ENCODE data around the gene ELMOD2. TPM values are rescaled to one million over a fixed set of nuclear protein-coding genes. Genes with fewer than 3 reads are reported as not detected.
A peak's percentile ranks its signal among the peaks of the same experiment; 100 is the strongest.
"Not testable (repeated sequence)": the region's sequence is repeated elsewhere in the genome, so short reads cannot be mapped to it uniquely, and the experiment has no call there.

Gene ELMOD2
- 39.1 and 50.8 TPM in 2 replicates for polyA plus RNA-seq (2014; cell fraction: cytosol; rRNA removed)
- 38.2 and 41.2 TPM in 2 replicates for polyA plus RNA-seq (2014; cell fraction: nucleus; rRNA removed)

GRCh38 chr4:140523857-140524742 lies at the start of gene ELMOD2:
ELMOD2 (plus strand) TSS chr4:140524168; CDS start chr4:140525429, 1,261 bp downstream.
- DNase-seq (ENCODE audit: low spot score), result peak; percentile 96

- DNase-seq (ENCODE audit: low spot score), result no peak
These were observed 40.5 kb upstream of the ELMOD2 start for GRCh38 chr4:140483445-140483844.

GRCh38 chr4:140485939-140486338 lies 38.0 kb upstream of the ELMOD2 start:
- DNase-seq (ENCODE audit: low spot score), result no peak

- DNase-seq (ENCODE audit: low spot score), result no peak
These were observed 26.6 kb upstream of the ELMOD2 start for GRCh38 chr4:140497405-140497746.

- DNase-seq (ENCODE audit: low spot score), result peak; percentile 8
These were observed 26.0 kb upstream of the ELMOD2 start, which contains the start of gene MGAT4D for GRCh38 chr4:140497747-140498636. MGAT4D (minus strand) TSS chr4:140498293; CDS start chr4:140498222, 71 bp downstream.

- no peak for DNase-seq (ENCODE audit: low spot score)
These were observed 24.6 kb upstream of the ELMOD2 start for GRCh38 chr4:140499391-140499790.

- DNase-seq (ENCODE audit: low spot score), result no peak
These were observed 19.7 kb upstream of the ELMOD2 start for GRCh38 chr4:140504261-140504660.

- DNase-seq (ENCODE audit: low spot score), result not testable (repeated sequence)
These were observed 10.2 kb upstream of the ELMOD2 start for GRCh38 chr4:140513765-140514164.

- no peak for DNase-seq (ENCODE audit: low spot score)
These were observed 8.5 kb upstream of the ELMOD2 start for GRCh38 chr4:140515423-140515822.

- DNase-seq (ENCODE audit: low spot score), result no peak
These were observed 555 bp upstream of the ELMOD2 start for GRCh38 chr4:140523370-140523856.

GRCh38 chr4:140529434-140529833 lies 5.5 kb downstream of the ELMOD2 start:
- no peak for DNase-seq (ENCODE audit: low spot score)

- no peak for DNase-seq (ENCODE audit: low spot score)
These were observed 10.0 kb downstream of the ELMOD2 start for GRCh38 chr4:140533951-140534480.

GRCh38 chr4:140556372-140557085 lies 32.6 kb downstream of the ELMOD2 start:
- DNase-seq (ENCODE audit: low spot score), result no peak

GRCh38 chr4:140557831-140558435 lies 34.0 kb downstream of the ELMOD2 start:
- DNase-seq (ENCODE audit: low spot score), result no peak

GRCh38 chr4:140559696-140560095 lies 35.7 kb downstream of the ELMOD2 start:
- no peak for DNase-seq (ENCODE audit: low spot score)

GRCh38 chr4:140568507-140569306 lies 44.7 kb downstream of the ELMOD2 start, which contains the start of gene UCP1:
UCP1 (minus strand) TSS chr4:140568961; CDS start chr4:140568729, 232 bp downstream.
- DNase-seq (ENCODE audit: low spot score), result no peak

- no peak for DNase-seq (ENCODE audit: low spot score)
These were observed 45.3 kb downstream of the ELMOD2 start for GRCh38 chr4:140569307-140569638.

- DNase-seq (ENCODE audit: low spot score), result no peak
These were observed 47.7 kb downstream of the ELMOD2 start for GRCh38 chr4:140571620-140572019.

- no peak for DNase-seq (ENCODE audit: low spot score)
These were observed 51.5 kb downstream of the ELMOD2 start for GRCh38 chr4:140575489-140575888.

GRCh38 chr4:140579278-140579677 lies 55.3 kb downstream of the ELMOD2 start:
- no peak for DNase-seq (ENCODE audit: low spot score)

Data from SK-N-DZ (cell line).